ENCODE measurements around the gene CT45A1. TPM values are rescaled to one million over a fixed set of nuclear protein-coding genes. Genes with fewer than 3 reads are reported as not detected.

CT45A1 gene
- total and polyA plus RNA-seq, 2 of the 8 experiments (the other 6 are each of a cell fraction or from before 2014, with no cell fraction given) = not detected

- H3K27ac ChIP-seq (ENCODE audit: low read depth, low read length) = no peak overlapping the region
- no peak overlapping the region for H2BK12ac ChIP-seq (ENCODE audit: low read depth, low read length)
- no peaks in the 10 kb centered on the region for H3K79me1 ChIP-seq (ENCODE audit: low read depth, low read length)
- no peak overlapping the region for H3K9ac ChIP-seq (replicated peaks in 1 of 4; ENCODE audit: extremely low read depth in 1 of 4, low read depth in 3 of 4, low read length in 3 of 4)
- WGBS, 2 experiments (ENCODE audit: extremely low coverage in 1 of 2, insufficient coverage in 1 of 2, insufficient read length in 1 of 2, insufficient replicate concordance in 2 of 2, low coverage in 1 of 2, low lambda C conversion rate in 2 of 2, missing lambda C conversion rate in 1 of 2) = no CpG with 5 or more reads among the region's 16 CpGs
- H4K8ac ChIP-seq (ENCODE audit: extremely low read depth, insufficient read depth, low read length) = no peak overlapping the region
- TF ChIP-seq SIN3A (conservative IDR thresholded peaks at IDR 0.05 in 1 of 2, IDR thresholded peaks at IDR 0.05 in 1 of 2; ENCODE audit: low read depth in 1 of 2, low read length in 2 of 2) = no peak
- TF ChIP-seq, protein P1, sequence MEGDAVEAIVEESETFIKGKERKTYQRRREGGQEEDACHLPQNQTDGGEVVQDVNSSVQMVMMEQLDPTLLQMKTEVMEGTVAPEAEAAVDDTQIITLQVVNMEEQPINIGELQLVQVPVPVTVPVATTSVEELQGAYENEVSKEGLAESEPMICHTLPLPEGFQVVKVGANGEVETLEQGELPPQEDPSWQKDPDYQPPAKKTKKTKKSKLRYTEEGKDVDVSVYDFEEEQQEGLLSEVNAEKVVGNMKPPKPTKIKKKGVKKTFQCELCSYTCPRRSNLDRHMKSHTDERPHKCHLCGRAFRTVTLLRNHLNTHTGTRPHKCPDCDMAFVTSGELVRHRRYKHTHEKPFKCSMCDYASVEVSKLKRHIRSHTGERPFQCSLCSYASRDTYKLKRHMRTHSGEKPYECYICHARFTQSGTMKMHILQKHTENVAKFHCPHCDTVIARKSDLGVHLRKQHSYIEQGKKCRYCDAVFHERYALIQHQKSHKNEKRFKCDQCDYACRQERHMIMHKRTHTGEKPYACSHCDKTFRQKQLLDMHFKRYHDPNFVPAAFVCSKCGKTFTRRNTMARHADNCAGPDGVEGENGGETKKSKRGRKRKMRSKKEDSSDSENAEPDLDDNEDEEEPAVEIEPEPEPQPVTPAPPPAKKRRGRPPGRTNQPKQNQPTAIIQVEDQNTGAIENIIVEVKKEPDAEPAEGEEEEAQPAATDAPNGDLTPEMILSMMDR (IDR thresholded peaks at IDR 0.05; ENCODE audit: control extremely low read depth in 1 of 3, insufficient read depth in 1 of 3, low read depth in 1 of 3, low read length in 3 of 3) = peak in 2 of 3 experiments; percentile 19 to 23; a peak in 2 of 4 replicates
- H2BK120ac ChIP-seq (replicated peaks; ENCODE audit: low read depth, low read length) = no peak overlapping the region
- no peak overlapping the region for H2AK5ac ChIP-seq (ENCODE audit: low read depth, low read length)
- H3K4ac ChIP-seq (replicated peaks; ENCODE audit: insufficient read length, low read depth, low read length) = no peak overlapping the region
- H2AFZ ChIP-seq (ENCODE audit: low read length) = no peak overlapping the region
- peaks cover 1 to 20% of the 10 kb centered on the region in 2 experiments; a peak in 3 of 4 replicates for H3K9me3 ChIP-seq (ENCODE audit: insufficient read depth in 2 of 2, low read depth in 1 of 2, low read length in 1 of 2)
- FAIRE-seq = no peak
- no peak overlapping the region for H2BK15ac ChIP-seq (ENCODE audit: low read length)
- H3K23ac ChIP-seq (ENCODE audit: insufficient read length) = no peak overlapping the region
- H3K23me2 ChIP-seq (ENCODE audit: low read depth, low read length) = no peaks in the 10 kb centered on the region
- H3K36me3 ChIP-seq (ENCODE audit: control insufficient read depth in 2 of 4, insufficient read depth in 4 of 4, low read length in 3 of 4) = no peaks in the 10 kb centered on the region
- H3K4me2 ChIP-seq (ENCODE audit: insufficient read depth in 1 of 2, low read depth in 2 of 2, low read length in 2 of 2) = no peak overlapping the region
- no peak overlapping the region for H3K14ac ChIP-seq (ENCODE audit: insufficient read length)
- H2BK20ac ChIP-seq (ENCODE audit: low read length) = no peak overlapping the region
- H4K5ac ChIP-seq (ENCODE audit: insufficient read length, low read depth, low read length) = no peak overlapping the region
- H3K27me3 ChIP-seq (replicated peaks in 1 of 4; ENCODE audit: control insufficient read depth in 3 of 4, extremely low read depth in 1 of 4, insufficient read depth in 3 of 4, low read length in 3 of 4) = no peaks in the 10 kb centered on the region
- ChIA-PET POLR2A (ENCODE audit: partially characterized antibody) (no interaction called here), CTCF (ENCODE audit: partially characterized antibody) (no interaction called here)
- no peak overlapping the region for H4K91ac ChIP-seq (replicated peaks; ENCODE audit: insufficient read length, low read length)
- H3K4me1 ChIP-seq (replicated peaks in 1 of 4; ENCODE audit: control insufficient read depth in 3 of 4, insufficient read depth in 4 of 4, low read length in 3 of 4) = no peaks in the 10 kb centered on the region
- no peak overlapping the region for H2BK5ac ChIP-seq (ENCODE audit: low read depth, low read length)
- no peak for DNase-seq (ENCODE audit: low read depth in 1 of 2, low spot score in 2 of 2)
- H3K56ac ChIP-seq (replicated peaks; ENCODE audit: insufficient read length, low read depth, low read length) = no peak overlapping the region
- no peaks in the 10 kb centered on the region for H3K79me2 ChIP-seq (ENCODE audit: control insufficient read depth in 1 of 2, insufficient read depth in 2 of 2, low read length in 2 of 2)
- H3K4me3 ChIP-seq (ENCODE audit: extremely low read depth in 1 of 4, insufficient read depth in 2 of 4, low read depth in 3 of 4, low read length in 4 of 4) = no peak overlapping the region
- no peak overlapping the region for H3K18ac ChIP-seq (ENCODE audit: extremely low read depth, low read length)
- H4K20me1 ChIP-seq (replicated peaks in 1 of 2; ENCODE audit: control insufficient read depth in 1 of 2, insufficient read depth in 2 of 2, low read length in 2 of 2) = no peaks in the 10 kb centered on the region
Observed at GRCh38 chrX:135688137-135688536, 25.3 kb upstream of the CT45A1 start.

Data from H1 (cell line).